Measurements from ENCODE around the gene PKMYT1.

The PKMYT1 gene

DNA sequence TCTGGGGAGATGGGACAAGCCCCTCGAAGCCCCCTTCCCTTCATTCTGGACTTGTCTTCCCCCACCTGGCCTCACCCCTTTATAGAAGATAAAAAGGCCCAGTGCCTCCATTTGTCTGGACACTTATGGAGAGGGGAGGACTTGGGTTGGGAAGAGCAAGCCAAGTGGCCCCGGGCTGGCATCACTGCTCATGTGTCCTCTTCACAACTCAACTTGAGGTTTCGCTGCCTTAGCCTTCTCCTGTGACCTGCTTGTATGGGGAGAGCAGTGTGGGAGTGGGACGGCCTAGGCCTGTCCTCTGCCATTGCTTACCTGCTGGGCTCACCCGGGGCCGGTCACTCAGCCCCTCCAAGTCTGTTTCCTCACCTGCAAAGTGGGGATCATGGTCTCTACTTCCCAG, 9.7 kb downstream of the PKMYT1 start:
- H4K20me1 ChIP-seq (ENCODE audit: low read depth, low read length) = peaks cover 4% of the 10 kb centered on the region; the same call in 1 of the 2 replicates
- H3K27me3 ChIP-seq (ENCODE audit: low read length) = no peaks in the 10 kb centered on the region
- H3F3A ChIP-seq (ENCODE audit: insufficient read depth) = peaks cover 47% of the 10 kb centered on the region
- H3K36me3 ChIP-seq (ENCODE audit: low read length) = no peaks in the 10 kb centered on the region
- H2AFZ ChIP-seq (ENCODE audit: low read depth, low read length, severe bottlenecking) = no peak overlapping the region
- H3K4me3 ChIP-seq (ENCODE audit: insufficient read depth, low read length, poor library complexity, severe bottlenecking) = peak overlapping the region; percentile 98
- H3K79me2 ChIP-seq (ENCODE audit: insufficient read depth, low read length) = peaks cover 22% of the 10 kb centered on the region
- TF ChIP-seq, protein P1, sequence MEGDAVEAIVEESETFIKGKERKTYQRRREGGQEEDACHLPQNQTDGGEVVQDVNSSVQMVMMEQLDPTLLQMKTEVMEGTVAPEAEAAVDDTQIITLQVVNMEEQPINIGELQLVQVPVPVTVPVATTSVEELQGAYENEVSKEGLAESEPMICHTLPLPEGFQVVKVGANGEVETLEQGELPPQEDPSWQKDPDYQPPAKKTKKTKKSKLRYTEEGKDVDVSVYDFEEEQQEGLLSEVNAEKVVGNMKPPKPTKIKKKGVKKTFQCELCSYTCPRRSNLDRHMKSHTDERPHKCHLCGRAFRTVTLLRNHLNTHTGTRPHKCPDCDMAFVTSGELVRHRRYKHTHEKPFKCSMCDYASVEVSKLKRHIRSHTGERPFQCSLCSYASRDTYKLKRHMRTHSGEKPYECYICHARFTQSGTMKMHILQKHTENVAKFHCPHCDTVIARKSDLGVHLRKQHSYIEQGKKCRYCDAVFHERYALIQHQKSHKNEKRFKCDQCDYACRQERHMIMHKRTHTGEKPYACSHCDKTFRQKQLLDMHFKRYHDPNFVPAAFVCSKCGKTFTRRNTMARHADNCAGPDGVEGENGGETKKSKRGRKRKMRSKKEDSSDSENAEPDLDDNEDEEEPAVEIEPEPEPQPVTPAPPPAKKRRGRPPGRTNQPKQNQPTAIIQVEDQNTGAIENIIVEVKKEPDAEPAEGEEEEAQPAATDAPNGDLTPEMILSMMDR (IDR thresholded peaks at IDR 0.05; ENCODE audit: insufficient read depth, low read length, poor library complexity, severe bottlenecking) = no peak
- TF ChIP-seq EZH2phosphoT487 (conservative IDR thresholded peaks at IDR 0.05; ENCODE audit: low read length) = no peak
- peak overlapping the region; percentile 71 for H3K4me2 ChIP-seq (ENCODE audit: low read depth, low read length, poor library complexity, severe bottlenecking)
- H3K9me2 ChIP-seq (replicated peaks; ENCODE audit: insufficient read depth, low read length) = no peaks in the 10 kb centered on the region
- H3K27ac ChIP-seq (ENCODE audit: low read depth, low read length) = peak overlapping the region; percentile 93
- no peaks in the 10 kb centered on the region for H3K9me3 ChIP-seq (ENCODE audit: insufficient read depth, low read length)
- H3K9ac ChIP-seq (ENCODE audit: low read length) = peak overlapping the region; percentile 98

GRCh38 chr16:2969545-2970521, 10.4 kb downstream of the PKMYT1 start:
- peaks cover 51% of the 10 kb centered on the region for H3F3A ChIP-seq (ENCODE audit: insufficient read depth)
- H3K36me3 ChIP-seq (ENCODE audit: low read length) = no peaks in the 10 kb centered on the region
- peaks cover 4% of the 10 kb centered on the region; the same call in 1 of the 2 replicates for H4K20me1 ChIP-seq (ENCODE audit: low read depth, low read length)
- peak overlapping the region; percentile 71 for H3K4me2 ChIP-seq (ENCODE audit: low read depth, low read length, poor library complexity, severe bottlenecking)
- H3K9me2 ChIP-seq (replicated peaks; ENCODE audit: insufficient read depth, low read length) = no peaks in the 10 kb centered on the region
- H3K79me2 ChIP-seq (ENCODE audit: insufficient read depth, low read length) = peaks cover 22% of the 10 kb centered on the region
- H3K27me3 ChIP-seq (ENCODE audit: low read length) = no peaks in the 10 kb centered on the region
- no peak overlapping the region for H2AFZ ChIP-seq (ENCODE audit: low read depth, low read length, severe bottlenecking)
- TF ChIP-seq, protein P1 (IDR thresholded peaks at IDR 0.05; ENCODE audit: insufficient read depth, low read length, poor library complexity, severe bottlenecking) = peak; percentile 52
- no peak for TF ChIP-seq EZH2phosphoT487 (conservative IDR thresholded peaks at IDR 0.05; ENCODE audit: low read length)
- H3K9ac ChIP-seq (ENCODE audit: low read length) = peak overlapping the region; percentile 98
- H3K4me3 ChIP-seq (ENCODE audit: insufficient read depth, low read length, poor library complexity, severe bottlenecking) = peak overlapping the region; percentile 98
- peak overlapping the region; percentile 93 for H3K27ac ChIP-seq (ENCODE audit: low read depth, low read length)
- H3K9me3 ChIP-seq (ENCODE audit: insufficient read depth, low read length) = no peaks in the 10 kb centered on the region

GRCh38 chr16:2968738-2969544, 11.3 kb downstream of the PKMYT1 start, which contains the start of gene PAQR4:
Gene PAQR4 (plus strand): TSS chr16:2969348. CDS start chr16:2969675, 327 bp downstream.
- no peak for TF ChIP-seq EZH2phosphoT487 (conservative IDR thresholded peaks at IDR 0.05; ENCODE audit: low read length)
- TF ChIP-seq, protein P1 (IDR thresholded peaks at IDR 0.05; ENCODE audit: insufficient read depth, low read length, poor library complexity, severe bottlenecking) = no peak
- H3K9me3 ChIP-seq (ENCODE audit: insufficient read depth, low read length) = no peaks in the 10 kb centered on the region
- H3F3A ChIP-seq (ENCODE audit: insufficient read depth) = peaks cover 58% of the 10 kb centered on the region
- H3K9me2 ChIP-seq (replicated peaks; ENCODE audit: insufficient read depth, low read length) = no peaks in the 10 kb centered on the region
- H3K79me2 ChIP-seq (ENCODE audit: insufficient read depth, low read length) = peaks cover 22% of the 10 kb centered on the region
- peaks cover 4% of the 10 kb centered on the region; the same call in 1 of the 2 replicates for H4K20me1 ChIP-seq (ENCODE audit: low read depth, low read length)
- peak within 1 kb of the TSS; percentile 93 for H3K27ac ChIP-seq (ENCODE audit: low read depth, low read length)
- peak within 1 kb of the TSS; percentile 98 for H3K9ac ChIP-seq (ENCODE audit: low read length)
- peak within 1 kb of the TSS; percentile 36 for H2AFZ ChIP-seq (ENCODE audit: low read depth, low read length, severe bottlenecking)
- peak within 1 kb of the TSS; percentile 86 for H3K4me2 ChIP-seq (ENCODE audit: low read depth, low read length, poor library complexity, severe bottlenecking)
- H3K36me3 ChIP-seq (ENCODE audit: low read length) = no peaks in the 10 kb centered on the region
- peak within 1 kb of the TSS; percentile 98 for H3K4me3 ChIP-seq (ENCODE audit: insufficient read depth, low read length, poor library complexity, severe bottlenecking)
- no peaks in the 10 kb centered on the region for H3K27me3 ChIP-seq (ENCODE audit: low read length)
